Neural cell (in vitro differentiated cells): ENCODE results near the gene GPAM.

Source experiments
- CTCF ChIP-seq: fragments of 450-650 bp; IDR thresholded peaks from 2 replicates; pipeline ENCODE4 v1.5.1; 2014; ENCODE audit warnings: antibody characterized with exemption, mild to moderate bottlenecking, moderate library complexity; ENCODE audit not compliant: poor library complexity, severe bottlenecking
- EZH2 ChIP-seq: fragments of 200-600, 300-800 bp; shearing (Covaris generic), sonication (generic); IDR thresholded peaks from 2 replicates; pipeline ENCODE4 v1.6.1; 2014; ENCODE audit warnings: antibody characterized with exemption, low read length, borderline replicate concordance, mild to moderate bottlenecking; ENCODE audit not compliant: insufficient read depth, poor library complexity, severe bottlenecking
- POLR2AphosphoS5 ChIP-seq: IDR thresholded peaks from 2 replicates; pipeline ENCODE4 v1.6.1; 2012
- RAD21 ChIP-seq: fragments of 450-650 bp; conservative IDR thresholded peaks from 2 replicates; pipeline ENCODE4 v1.6.1; 2014; ENCODE audit warnings: antibody characterized with exemption, mild to moderate bottlenecking, moderate library complexity
- SMC3 ChIP-seq: fragments of 450-650 bp; conservative IDR thresholded peaks from 2 replicates; pipeline ENCODE4 v1.6.1; 2014; ENCODE audit warnings: antibody characterized with exemption, mild to moderate bottlenecking, moderate library complexity; ENCODE audit not compliant: poor library complexity
- TAF1 ChIP-seq: IDR thresholded peaks from 2 replicates; pipeline ENCODE4 v1.6.1; 2012; ENCODE audit warnings: low read depth
- TF ChIP-seq, protein P1 (sequence below): IDR thresholded peaks from 2 replicates; pipeline ENCODE4 v1.6.1; 2012; ENCODE audit warnings: borderline replicate concordance

GRCh38 chr10:112218960-112219359 lies 35.4 kb upstream of the GPAM start:
- TF ChIP-seq TAF1 (no peak), CTCF (no peak), POLR2AphosphoS5 (no peak), EZH2 (no peak), RAD21 (no peak), SMC3 (no peak)
- TF ChIP-seq, protein P1, sequence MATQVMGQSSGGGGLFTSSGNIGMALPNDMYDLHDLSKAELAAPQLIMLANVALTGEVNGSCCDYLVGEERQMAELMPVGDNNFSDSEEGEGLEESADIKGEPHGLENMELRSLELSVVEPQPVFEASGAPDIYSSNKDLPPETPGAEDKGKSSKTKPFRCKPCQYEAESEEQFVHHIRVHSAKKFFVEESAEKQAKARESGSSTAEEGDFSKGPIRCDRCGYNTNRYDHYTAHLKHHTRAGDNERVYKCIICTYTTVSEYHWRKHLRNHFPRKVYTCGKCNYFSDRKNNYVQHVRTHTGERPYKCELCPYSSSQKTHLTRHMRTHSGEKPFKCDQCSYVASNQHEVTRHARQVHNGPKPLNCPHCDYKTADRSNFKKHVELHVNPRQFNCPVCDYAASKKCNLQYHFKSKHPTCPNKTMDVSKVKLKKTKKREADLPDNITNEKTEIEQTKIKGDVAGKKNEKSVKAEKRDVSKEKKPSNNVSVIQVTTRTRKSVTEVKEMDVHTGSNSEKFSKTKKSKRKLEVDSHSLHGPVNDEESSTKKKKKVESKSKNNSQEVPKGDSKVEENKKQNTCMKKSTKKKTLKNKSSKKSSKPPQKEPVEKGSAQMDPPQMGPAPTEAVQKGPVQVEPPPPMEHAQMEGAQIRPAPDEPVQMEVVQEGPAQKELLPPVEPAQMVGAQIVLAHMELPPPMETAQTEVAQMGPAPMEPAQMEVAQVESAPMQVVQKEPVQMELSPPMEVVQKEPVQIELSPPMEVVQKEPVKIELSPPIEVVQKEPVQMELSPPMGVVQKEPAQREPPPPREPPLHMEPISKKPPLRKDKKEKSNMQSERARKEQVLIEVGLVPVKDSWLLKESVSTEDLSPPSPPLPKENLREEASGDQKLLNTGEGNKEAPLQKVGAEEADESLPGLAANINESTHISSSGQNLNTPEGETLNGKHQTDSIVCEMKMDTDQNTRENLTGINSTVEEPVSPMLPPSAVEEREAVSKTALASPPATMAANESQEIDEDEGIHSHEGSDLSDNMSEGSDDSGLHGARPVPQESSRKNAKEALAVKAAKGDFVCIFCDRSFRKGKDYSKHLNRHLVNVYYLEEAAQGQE: no peak
